Iris pigment epithelial cell (primary cell): ENCODE results near the gene NFYC.
A peak's percentile ranks its signal among the peaks of the same experiment; 100 is the strongest.

Experiments used
- DNase-seq: peaks from one replicate; pipeline ENCODE4 v3.0.0-alpha.2; 2011; ENCODE audit warnings: low read depth

The NFYC gene

GRCh38 chr1:40706626-40707025, 15.1 kb downstream of the NFYC start:
- DNase-seq: no peak

- peak; percentile 91 for DNase-seq
Observed at GRCh38 chr1:40708750-40709099, 17.2 kb downstream of the NFYC start.

GRCh38 chr1:40709100-40709801, 17.7 kb downstream of the NFYC start:
- peak; percentile 97 for DNase-seq

- no peak for DNase-seq
Observed at GRCh38 chr1:40709802-40710278, 18.3 kb downstream of the NFYC start.

DNA sequence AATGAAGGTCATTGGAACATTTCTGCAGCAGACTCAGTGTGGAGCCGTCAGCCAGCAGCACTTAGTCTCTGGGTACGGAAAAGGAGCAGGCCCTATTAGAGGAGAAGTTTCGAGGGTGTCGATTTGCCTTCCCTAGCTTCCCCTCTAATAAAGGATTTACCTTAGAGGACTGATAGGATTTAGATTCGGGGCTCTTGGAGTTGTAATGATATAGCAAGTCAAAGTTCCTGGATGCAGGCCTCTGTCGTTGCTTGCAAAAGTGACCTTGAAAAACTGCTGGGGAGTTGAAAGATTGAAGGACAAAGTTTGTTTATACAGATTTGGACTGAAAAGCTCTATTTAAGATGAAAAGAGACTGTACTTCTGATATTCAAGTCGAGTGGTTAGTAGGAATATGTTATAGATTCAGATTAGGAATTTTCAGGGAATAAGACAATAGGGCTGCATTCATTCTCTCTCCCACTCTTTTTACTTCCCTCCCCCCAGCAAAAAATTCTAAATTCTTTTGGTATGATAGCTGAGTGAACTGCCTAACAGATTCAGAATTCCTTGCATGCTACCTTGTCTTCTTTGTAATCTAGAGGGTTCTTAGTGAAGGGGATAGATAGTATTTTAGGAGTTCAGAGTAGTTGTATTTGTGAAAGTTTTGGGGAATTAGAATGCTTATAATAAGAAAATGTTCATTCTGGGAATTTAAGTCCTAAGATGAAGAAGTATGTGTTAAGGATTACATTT, 19.2 kb downstream of the NFYC start:
- no peak for DNase-seq

- DNase-seq: peak; percentile 81
Observed at GRCh38 chr1:40711465-40712404, 20.2 kb downstream of the NFYC start.

DNA sequence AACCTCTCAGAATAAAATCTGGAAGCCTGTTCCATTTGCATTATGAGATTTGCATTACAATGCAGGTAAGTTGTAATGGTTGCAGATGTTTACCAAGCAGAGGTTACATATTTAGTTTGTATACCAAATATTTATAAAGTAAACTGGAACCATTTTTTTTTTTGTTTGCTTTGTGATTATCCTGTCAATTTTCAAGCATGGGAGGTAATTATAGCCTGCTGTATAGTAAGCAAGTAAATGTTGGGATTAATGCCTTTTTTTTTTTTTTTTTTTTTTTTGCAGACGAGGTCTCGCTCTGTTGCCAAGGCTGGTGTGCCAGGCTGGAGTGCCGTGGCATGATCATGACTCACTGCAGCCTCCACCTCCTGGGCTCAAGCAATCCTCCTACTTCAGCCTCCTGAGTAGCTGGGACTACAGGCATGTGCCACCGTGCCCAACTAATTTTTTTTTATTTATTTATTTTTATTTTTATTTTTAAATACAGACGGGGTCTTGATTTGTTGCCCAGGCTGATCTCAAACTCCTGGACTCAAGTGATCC, 21.0 kb downstream of the NFYC start:
- no peak for DNase-seq

GRCh38 chr1:40712997-40713396, 21.5 kb downstream of the NFYC start:
- DNase-seq: no peak

DNA sequence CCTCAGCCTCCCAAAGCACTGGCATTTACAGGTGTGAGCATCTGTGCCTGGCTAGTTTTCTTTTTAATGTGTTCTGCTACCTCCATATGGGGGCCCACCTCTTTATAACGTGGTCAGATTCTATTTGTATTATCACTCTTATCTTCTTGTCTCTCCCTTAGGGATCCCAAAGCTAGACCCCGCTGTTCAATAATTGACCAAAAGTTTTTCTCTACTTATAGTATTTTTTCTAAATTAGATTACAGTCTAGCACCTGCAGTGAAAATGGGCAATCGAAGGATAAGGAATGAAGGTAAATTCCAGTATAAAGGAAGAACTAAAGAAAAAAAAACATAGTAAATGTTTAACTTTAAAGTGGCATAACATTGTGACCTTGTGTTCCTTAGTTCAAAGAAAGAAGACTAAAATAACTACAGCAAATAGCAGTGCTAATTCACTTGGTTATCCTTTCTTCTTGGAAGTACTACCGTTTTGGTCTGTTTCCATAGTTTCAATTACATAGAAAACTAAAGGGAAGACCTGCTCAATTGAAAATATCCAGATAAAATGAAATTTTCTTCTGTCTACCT, 24.1 kb downstream of the NFYC start:
- no peak for DNase-seq

GRCh38 chr1:40717065-40717464, 25.6 kb downstream of the NFYC start:
- DNase-seq: no peak

GRCh38 chr1:40717955-40718354, 26.5 kb downstream of the NFYC start:
- no peak for DNase-seq

- no peak for DNase-seq
Observed at GRCh38 chr1:40720493-40720892, 29.0 kb downstream of the NFYC start.

- DNase-seq: no peak
Observed at GRCh38 chr1:40722622-40723021, 31.1 kb downstream of the NFYC start.

GRCh38 chr1:40723196-40723955, 31.9 kb downstream of the NFYC start:
- DNase-seq: no peak

GRCh38 chr1:40727662-40728061, 36.2 kb downstream of the NFYC start:
- peak; percentile 83 for DNase-seq

DNA sequence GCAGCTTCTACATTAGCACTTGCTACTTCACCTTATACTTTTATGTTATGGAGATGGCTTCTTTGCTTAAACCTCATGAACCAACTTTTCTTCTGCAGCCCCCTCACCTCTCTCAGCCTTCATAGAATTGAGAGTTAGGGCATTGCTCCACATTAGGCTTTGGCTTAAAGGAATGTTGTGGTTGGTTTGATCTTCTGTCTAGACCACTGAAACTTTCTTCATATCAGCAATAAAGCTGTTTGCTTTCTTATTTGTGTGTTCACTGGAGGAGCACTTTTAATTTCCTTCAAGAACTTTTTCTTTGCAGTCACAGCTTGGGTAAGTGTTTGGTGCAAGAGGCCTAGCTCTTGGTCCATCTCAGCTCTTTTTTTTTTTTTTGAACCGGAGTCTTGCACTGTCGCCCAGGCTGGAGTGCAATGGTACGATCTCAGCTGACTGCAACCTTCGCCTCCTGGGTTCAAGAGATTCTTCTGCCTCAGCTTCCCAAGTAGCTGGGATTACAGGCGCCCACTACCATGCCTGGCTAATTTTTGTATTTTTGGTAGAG, 37.9 kb downstream of the NFYC start:
- DNase-seq: peak; percentile 57

DNA sequence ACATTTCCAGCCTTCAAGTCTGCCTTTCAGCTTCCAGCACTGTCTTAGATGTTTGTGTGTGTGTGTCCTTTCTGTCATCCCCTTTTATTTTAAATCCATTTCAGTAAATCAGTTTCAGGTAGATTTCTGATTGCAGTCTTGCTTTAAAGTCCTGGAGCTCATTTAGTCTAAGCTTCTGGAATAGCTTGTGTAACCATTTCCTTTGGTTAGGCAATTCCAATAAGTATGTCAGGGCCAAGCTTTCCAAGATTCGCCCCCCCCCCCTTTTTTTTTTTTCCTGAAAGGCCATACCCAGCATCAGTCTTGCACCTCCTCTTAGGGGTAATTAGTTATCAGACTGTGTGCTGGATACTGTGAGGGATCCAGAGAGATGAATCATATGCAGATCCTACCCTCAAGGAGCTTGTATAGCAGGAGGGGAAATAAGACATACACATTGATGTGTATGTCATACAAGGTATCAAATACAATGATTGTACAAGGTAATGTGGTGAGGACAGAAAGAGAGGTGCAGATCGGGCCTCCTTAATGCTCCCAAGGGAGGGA, 41.3 kb downstream of the NFYC start:
- DNase-seq: peak; percentile 47

GRCh38 chr1:40734882-40735628, 43.6 kb downstream of the NFYC start:
- no peak for DNase-seq

- DNase-seq: peak; percentile 89
Observed at GRCh38 chr1:40736085-40736531, 44.6 kb downstream of the NFYC start.

DNA sequence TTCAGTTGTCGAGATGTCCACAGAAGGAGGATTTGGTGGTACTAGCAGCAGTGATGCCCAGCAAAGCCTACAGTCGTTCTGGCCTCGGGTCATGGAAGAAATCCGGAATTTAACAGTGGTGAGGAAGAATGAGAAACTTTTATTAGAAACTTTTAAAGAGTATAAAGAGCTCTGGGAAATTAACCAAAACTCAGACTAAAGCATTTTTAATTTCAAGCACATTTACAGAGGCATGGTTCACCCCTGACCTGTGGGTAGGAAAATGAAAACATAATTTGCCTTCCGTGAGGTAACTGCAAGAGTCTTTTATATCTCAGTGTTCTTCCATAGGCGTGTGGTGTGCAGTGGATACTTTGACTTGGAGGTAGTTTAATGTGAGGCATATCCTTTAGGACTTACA, 47.3 kb downstream of the NFYC start:
- DNase-seq: no peak
